Stimulated activated CD4-positive, alpha-beta T cell treated with anti-CD3 and anti-CD28 coated beads, Interleukin-2, amount 100 ng/mL, for 4 hours (primary cell): Measurements from ENCODE around the gene PALLD.
"Not testable (repeated sequence)": the region's sequence is repeated elsewhere in the genome, so short reads cannot be mapped to it uniquely, and the experiment has no call there.

Source experiments
- DNase-seq: peaks from one replicate; pipeline ENCODE4 v3.0.0-alpha.2; 2020; ENCODE audit warnings: low read depth

PALLD gene

DNA sequence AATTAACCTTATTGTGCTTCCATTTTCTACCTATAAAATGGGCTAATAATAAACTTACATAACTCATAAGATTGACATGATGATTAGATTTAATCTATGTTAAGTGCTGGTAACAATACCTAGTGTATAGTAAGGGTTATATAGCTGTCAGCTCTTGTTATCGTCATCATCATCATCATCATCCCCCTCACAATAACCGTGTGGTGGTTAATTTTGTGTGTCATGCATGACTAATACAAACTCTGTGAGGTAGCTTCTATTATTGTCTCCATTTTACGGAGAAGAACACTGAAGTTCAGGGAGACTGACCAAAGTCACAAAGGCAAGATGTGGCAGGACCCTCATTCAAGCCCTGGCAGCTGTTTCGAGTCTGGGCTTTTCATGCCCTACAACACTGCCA, 211.3 kb downstream of the PALLD start:
- DNase-seq, result no peak

DNA sequence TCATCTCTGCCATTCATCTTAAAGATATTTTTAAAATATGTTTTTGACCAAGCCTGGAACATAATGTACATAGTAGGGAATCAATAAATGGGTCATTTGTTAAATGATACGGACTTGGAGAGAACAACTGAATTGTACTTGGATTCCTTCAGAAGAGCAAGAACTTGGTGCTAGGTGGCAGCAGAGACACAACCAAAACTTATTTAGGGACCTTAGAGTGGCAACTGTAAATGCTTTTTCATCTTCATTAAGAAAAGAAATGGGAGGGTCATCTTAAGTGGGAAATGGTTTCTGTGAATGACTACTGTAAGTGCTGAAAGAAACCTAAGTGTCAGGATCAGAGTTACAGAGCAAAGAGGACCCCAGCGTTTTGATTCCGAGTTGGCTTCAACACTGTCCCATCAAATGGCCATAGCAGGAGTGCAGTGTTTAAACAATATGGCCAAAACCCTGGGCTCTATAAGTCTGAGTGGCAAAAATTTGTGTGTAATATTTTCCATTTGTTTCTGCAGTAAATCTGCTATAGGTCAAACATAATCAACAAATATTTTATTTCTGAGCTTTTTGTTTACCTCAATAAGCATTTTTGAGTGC, 213.6 kb downstream of the PALLD start:
- no peak for DNase-seq

DNA sequence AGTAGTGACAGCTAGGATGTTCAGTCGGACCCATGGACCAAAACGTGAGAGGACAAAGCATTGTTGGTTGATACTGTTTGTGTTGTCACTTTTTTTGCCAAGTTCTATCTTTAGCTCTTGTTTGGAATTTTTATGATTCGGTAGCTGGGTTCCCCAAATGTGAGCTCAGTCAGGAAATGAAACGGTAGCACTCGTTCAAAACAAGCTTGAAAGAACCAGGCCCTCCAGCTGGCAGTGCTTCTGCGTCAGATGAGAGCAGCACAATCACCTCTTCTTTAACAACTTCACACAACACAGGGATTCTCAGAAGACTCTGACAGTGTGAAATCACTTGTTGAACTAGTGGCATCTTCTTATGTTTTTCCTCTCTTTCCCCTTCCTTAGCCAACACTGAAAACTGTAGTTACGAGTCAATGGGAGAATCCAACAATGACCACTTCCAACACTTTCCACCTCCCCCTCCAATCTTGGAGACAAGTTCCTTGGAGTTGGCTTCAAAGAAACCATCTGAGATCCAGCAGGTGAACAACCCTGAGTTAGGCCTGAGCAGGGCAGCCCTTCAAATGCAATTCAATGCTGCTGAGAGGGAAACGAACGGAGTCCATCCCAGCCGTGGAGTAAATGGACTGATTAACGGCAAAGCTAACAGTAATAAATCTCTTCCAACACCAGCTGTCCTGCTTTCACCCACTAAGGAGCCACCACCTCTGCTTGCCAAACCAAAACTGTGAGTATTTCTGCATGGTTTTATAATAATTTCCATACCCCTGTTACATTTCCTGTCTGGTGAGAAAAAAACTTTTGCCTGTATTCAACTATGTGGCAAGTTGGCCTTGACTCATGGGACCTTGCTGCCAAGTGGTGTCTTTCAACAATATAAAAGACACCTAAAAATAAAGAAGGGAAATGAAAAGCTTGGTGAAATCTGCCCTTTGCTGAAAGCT, 214.6 kb downstream of the PALLD start:
- no peak for DNase-seq

DNA sequence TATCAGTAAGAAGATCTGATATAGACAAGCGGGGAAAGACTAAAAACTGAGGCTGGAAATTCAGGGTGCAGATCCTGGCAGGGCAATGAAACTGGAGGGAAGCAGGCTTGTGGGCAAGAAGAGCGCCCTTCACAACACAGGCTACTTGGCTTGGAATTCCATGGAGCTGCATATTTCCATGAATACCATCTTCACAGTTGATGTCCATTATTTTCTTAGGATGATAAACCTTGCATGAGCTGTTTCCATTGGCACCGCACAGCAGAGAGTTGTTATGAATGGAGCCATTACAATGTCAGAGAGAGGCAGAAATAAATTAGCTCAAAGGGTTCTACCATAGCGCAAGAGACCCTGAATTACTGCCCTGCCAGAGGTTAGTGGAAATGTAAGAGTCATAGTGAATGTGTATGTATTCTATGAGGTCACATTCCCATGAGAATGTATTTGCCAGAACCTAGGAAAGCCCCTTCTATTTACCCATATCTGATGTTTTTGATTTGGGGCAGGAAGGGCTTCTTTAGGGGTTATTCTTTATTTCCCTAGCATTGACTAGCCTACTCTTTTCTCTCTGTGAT, 215.6 kb downstream of the PALLD start:
- no peak for DNase-seq

DNA sequence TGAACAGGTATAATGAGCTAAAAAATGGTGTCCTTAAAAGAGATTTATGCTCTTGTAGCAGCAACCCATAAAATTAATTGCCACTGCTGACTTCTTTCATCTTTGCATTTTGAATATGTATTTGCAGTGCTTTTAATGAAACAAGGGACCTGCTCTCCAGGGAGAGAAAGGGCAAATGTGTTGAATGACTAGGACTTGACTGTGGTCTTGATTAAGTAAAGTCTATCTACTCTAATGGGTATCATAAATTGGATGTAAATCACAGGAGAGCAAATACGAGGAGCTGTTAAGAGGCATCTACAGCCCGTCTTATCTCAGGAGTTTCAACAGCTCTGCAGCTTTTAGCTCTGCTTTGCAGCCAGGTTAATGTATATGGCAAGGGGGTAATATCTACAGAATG, 216.4 kb downstream of the PALLD start:
- DNase-seq, result no peak

DNA sequence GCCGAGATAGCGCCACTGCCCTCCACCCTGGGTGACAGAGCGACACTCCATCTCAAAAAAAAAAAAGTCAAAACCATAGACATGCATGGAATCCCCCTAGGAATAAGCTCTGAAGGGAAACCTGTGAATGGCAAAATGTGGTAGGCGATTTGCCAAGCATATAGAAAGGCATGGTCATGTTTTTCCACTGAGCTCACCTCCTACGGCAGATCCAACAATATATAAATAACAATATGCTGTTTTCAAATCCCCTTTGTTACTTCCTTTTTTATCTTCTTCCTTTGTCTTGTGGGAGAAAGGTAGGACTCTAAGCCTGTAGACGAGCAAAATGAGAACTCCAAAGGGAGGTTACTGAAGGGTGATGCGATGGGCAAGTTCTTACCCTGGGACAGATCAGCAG, 219.0 kb downstream of the PALLD start:
- no peak for DNase-seq

DNA sequence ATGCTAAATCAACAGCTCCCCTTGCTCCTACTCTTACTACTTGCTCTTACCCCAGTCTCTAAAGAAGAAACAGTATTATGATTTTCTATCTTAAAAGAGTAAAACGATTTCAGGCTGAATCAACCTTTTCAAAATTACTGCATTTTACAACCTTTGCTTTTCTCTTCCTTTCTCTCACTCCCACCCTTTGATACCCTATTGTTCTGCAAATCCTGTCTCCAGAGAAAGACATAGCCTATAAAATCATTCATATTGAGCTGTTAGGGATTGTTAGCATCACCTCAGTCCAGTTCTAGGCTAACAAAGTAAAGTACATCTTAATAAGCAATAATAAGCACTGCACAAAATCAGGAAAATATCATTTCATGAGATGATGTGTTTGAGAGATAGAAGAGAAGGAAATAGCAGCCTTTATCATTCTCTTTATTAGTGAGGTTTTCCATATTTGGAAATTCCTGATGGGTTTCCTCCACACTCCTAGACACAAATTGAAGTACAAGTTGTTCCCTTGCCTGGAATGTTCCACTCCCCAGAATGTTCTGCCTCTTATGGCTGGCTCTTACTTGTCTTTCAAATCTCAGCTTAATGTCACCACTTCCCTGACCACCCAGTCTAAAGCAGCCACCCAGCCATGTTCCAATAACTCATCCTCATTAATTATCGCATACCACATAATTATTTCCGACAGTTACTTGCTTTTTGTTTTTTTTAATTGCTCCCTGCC, 219.7 kb downstream of the PALLD start:
- DNase-seq, result no peak

DNA sequence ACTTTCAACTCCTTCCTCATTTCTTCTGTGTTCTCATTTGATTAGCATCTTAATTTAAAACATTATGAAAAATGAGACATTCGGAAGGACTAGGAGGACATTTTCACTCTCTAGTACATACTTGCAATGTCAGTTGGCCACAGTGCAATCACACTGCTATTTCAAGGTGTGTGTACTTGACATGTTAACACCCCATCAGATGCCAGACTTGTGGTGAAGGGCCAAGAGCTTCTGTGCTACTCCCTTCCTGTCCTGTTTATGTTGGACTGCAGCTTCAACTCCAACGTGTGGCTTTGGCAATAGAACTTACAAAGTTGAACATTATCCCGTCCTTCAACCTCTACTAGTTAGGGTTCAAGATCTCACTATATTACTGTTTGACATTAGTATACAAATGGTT, 221.0 kb downstream of the PALLD start:
- no peak for DNase-seq

DNA sequence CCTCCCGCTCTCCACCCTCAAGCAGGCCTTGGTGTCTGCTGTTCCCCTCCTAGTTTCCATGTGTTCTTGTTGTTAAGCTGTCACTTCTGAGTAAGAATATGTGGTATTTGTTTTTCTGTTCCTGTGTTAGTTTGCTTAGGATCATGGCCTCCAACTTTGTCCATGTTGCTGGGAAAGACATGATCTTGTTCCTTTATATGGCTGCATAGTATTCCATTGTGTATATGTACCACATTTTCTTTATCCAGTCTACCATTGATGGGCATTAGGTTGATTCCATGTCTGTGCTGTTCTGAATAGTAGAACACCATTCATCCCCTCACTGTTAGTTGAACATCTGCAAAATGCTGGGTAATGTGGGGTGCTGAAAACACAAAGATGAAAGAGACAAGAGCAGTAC, 222.9 kb downstream of the PALLD start:
- no peak for DNase-seq

DNA sequence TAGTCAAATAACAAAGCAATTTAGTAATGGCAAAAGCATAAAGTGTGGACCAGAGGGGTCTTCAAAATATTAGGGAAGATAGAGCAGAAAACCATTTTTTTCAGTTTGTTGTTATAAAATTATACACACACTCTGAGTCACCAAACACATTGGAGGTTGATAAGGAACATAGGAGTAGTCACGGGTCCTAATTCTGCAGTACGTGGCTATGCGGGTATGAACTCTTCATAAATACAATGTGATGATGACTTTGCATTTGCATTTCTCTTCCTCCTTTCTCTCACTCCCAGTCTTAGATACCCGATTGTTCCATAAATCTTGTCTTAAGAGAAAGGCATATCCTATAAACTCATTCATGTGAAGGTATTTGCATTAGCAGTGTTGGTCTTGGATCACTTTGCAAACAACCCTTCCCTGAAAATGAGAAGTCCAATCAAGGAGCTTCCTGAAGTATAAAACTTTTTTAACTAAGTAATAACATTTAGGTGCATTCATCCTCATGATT, 223.6 kb downstream of the PALLD start:
- DNase-seq, result no peak

DNA sequence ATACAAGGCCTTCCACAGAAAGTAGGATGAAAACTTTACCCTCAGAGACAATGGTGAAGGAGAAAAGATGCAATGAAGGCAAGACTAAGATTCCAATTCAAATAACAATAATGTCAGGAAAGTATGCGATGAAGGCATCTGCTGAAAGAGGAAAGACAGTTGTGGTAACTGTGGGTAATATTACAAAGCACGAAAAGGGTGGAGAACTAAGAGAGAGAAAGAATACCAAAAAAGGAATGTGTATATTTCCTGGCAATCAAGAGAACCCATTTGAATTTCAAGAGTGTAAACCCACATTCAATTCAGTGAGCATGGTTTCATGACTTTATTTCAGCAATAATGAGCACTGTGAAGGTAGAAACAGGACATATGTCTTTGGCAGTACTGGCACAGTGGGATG, 225.5 kb downstream of the PALLD start:
- no peak for DNase-seq

DNA sequence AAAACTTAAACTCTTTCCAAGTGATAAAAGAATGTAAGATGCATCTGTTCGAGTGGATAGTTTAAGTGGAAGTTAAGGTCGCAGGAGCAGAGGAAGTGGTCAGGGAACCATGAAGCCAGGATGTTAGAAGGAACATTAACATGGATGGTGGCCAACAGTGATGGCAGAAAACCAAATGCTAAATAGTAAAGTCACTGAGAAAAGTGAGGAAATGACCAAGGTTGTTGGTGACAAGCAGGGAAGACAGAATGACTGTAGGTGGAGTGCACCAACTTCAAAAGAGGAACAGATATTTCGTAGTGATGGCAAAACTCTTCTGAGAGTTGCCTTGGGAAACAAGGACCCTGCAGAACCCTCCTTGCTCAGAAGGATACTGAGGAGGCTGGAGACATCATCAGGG, 226.2 kb downstream of the PALLD start:
- no peak for DNase-seq

DNA sequence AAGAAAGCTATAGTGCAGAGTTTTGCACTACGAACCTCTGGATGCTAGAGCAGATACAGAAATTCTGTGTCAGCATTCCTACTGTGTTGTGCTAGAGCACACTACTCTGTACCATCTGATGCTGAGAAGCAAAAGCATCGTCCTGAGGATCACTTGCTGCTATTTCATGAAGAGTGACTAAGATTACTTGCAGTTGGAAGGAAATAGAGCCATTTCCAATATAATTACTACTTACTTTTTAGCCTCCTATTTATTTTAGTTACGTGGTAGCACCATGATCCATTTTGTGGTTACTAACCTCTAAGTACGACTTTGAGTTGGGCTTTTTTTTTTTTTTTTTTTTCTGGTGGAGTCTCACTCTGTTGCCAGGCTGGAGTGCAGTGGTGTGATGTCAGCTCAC, 226.7 kb downstream of the PALLD start:
- DNase-seq, result no peak

DNA sequence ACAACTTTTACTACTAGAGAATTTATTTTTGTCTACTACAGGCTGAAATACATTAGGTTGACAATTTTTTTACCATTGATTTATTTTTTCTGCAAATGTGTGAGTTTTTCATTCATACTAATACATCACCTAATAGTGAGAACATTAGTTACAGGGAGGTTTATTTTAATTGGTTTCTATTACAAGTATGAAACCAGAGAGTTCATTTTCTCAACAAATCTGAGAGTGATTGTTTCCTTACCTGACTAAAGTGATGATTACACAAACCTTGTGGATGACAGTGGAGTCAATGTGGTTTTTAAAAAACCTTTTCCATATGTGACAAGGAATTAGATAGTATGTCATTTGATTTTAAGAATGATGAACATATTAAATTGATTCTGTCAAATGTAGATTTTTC, 227.4 kb downstream of the PALLD start:
- no peak for DNase-seq

DNA sequence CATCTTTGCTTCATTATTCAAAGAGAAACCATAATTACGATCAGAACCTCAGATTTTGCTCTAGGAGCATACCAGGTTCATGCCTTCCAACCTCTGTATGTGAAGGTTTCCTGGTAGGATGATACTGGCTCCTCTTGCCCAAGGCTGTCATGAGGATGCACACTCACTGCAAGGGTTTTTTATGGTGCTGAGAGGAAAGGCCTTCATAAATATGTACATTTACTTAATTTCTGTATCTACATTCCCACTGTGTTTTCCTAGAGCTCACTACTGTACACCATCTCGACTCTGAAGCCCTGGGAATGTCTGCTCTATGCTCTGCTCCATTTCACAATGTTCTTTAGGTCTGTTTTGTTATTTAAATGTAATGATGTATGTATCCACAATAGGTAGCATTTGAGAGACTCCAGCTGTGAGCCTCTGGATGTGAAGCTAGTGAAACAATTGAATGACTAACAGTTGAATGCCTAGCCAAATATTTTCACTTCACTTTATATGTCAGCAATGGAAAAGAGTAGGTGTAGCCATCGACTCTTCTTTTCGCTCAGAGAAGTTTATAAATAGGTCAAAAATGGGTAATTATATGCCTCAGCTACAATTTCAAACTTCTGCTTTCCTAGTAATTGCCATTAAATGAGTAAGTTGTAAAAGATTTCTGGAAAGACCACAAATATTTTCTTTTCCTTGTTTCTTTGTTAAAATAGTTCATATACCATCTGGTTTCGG, 228.0 kb downstream of the PALLD start:
- no peak for DNase-seq

DNA sequence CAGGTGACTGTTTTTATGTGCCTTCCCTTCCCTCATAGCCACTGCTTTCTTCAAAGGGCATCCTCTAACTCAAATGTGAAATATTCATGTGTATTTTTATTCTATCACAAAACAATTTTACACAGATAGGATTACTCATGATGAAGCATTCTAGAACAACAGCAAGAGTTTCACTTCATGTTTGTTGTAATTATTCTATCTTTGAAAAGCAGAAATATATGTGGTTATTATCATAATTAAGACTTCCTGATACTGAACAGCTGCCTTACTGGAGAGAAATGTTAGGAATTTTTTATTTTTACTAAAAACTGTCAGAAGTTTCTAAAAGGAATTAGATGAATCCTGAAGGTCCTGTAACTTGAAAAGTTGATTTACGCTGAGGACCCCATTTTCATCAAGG, 229.1 kb downstream of the PALLD start:
- no peak for DNase-seq

DNA sequence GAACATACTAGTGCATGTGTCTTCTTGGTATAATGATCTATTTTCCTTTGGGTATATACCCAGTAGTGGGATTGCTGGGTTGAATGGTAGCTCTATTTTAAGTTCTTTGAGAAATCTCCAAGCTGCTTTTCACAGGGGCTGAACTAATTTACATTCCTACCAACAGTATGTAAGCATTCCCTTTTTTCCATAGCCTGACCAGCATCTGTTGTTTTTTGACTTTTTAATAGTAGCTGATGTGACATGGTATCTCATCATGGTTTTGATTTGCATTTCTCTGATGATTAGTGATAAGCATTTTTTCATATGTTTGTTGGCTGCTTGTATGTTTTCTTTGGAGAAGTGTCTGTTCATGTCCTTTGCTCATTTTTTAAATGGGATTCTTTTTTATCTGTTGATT, 230.3 kb downstream of the PALLD start:
- not testable (repeated sequence) for DNase-seq

DNA sequence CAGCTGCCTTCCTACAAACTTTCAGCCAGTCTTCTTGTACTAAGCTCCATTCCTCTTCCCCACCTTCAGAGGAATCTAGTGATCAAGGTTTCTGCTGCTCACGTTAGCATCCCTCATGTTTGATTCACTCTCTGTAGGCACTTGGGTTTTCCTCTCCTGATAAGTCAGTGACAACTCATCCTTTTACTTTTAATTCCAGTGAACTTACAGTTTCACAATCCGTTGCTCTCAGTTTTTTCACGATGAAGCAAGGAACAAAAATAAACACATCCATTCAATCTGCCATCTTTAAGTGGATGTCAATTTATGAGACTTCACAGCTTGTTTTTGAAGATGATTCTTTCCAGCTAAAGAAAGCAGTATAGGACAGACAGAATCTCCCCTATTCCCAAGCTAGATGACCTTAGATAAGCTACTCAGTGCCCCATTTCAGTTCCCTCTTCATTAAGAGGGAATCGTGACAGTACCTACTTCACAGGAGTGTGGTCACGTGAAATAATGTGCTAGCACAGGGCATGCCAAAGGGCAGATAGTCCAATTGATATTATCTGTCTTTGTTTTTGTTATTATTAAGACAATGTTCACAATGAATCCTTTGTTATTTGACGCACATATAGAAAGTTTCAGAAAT, 234.3 kb downstream of the PALLD start:
- no peak for DNase-seq

DNA sequence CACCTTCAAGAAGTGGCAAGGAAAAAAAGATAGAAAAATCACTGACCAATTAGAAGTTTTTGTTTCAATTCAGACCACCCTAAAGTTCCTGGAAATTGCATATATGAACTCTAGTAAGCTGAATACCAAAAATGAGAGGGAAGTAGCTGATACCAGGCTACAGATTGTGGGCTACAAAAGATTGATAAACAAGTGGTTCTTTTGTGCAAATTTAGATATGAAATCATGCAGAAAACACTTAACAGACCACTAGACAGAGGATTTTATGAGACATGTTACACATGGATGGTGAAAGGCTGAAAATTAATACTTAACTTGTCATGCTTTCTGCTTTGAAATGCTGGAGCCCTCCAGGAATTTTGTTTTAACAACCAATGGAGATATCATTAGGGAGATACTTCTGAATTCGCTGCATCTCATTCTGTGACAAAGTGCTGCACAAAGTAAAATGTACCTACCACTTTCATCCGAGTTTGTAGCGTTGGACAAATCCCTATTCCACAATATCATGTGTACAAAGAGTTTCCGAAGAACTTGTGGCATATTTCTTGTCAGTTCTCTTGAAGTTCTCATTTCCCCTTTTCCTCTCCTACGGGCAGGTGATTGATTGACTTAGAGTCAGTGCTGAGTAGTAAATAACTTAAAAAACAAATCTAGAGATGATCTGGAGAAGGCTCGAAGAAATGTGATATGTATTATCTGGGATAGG, 235.0 kb downstream of the PALLD start:
- no peak for DNase-seq

DNA sequence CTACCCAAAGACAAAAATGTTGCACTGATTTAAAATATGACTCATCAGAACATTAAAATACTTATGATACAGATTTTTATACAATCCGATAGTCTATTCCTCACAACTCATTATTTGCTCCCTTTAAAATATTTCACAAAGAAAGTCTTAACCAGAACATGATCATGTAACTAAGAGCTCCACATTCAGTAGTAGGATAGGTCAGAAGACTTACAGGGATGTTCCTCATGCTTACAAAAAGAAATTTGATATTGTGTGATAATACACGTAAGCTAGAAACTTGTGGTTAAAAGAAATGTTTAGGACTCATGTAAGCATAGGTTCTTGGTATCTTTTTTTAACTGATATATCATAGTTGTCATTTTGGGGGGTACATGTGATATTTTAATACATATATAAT, 235.9 kb downstream of the PALLD start:
- DNase-seq, result no peak
